Neural cell (in vitro differentiated cells): ENCODE results near the gene MOB3B. TPM values are rescaled to one million over a fixed set of nuclear protein-coding genes. Genes with fewer than 3 reads are reported as not detected.

ENCODE experiments used
- H2AFZ ChIP-seq: fragments of 200-600, 300-800 bp; sonication (generic), shearing (Covaris generic); 2 replicates; pipeline ENCODE4 v1.6.0; 2014; ENCODE audit warnings: low read depth, mild to moderate bottlenecking, antibody characterized with exemption, low read length, moderate library complexity
- H3F3A ChIP-seq: fragments of 200-600 bp; shearing (Covaris generic); 2 replicates; pipeline ENCODE4 v1.6.1; 2016; ENCODE audit warnings: mild to moderate bottlenecking, moderate library complexity, mixed read lengths, antibody characterized with exemption, low read length; ENCODE audit not compliant: insufficient read depth, poor library complexity, severe bottlenecking
- H3K27ac ChIP-seq: fragments of 200-600, 300-800 bp; sonication (generic), shearing (Covaris generic); 2 replicates; pipeline ENCODE4 v1.5.1; 2014; ENCODE audit warnings: mild to moderate bottlenecking, low read length, moderate library complexity
- H3K27me3 ChIP-seq: fragments of 300-800, 200-600 bp; sonication (generic), shearing (Covaris generic); 2 replicates; pipeline ENCODE4 v1.6.0; 2014; ENCODE audit warnings: mild to moderate bottlenecking, low read depth, low read length, moderate library complexity; ENCODE audit not compliant: insufficient read depth
- H3K36me3 ChIP-seq: fragments of 300-800, 200-600 bp; sonication (generic), shearing (Covaris generic); 2 replicates; pipeline ENCODE4 v1.5.1; 2014; ENCODE audit warnings: mild to moderate bottlenecking, antibody characterized with exemption, low read length, moderate library complexity; ENCODE audit not compliant: insufficient read depth
- H3K4me2 ChIP-seq: fragments of 300-800, 200-600 bp; sonication (generic), shearing (Covaris generic); 2 replicates; pipeline ENCODE4 v1.6.0; 2014; ENCODE audit warnings: mild to moderate bottlenecking, low read length
- H3K4me3 ChIP-seq: fragments of 300-800, 200-600 bp; sonication (generic), shearing (Covaris generic); 2 replicates; pipeline ENCODE4 v1.5.1; 2014; ENCODE audit warnings: mild to moderate bottlenecking, low read length, moderate library complexity
- H3K79me2 ChIP-seq: fragments of 200-600 bp; shearing (Covaris generic); replicated peaks from 2 replicates; pipeline ENCODE4 v1.6.0; 2014; ENCODE audit warnings: mild to moderate bottlenecking, low read length, moderate library complexity; ENCODE audit not compliant: insufficient read depth
- H3K9ac ChIP-seq: fragments of 300-800, 200-600 bp; sonication (generic), shearing (Covaris generic); 2 replicates; pipeline ENCODE4 v1.6.1; 2016; ENCODE audit warnings: mild to moderate bottlenecking, low read length, mixed read lengths
- H3K9me2 ChIP-seq: fragments of 200-600 bp; shearing (Covaris generic); 2 replicates; pipeline ENCODE4 v1.6.1; 2016; ENCODE audit warnings: mild to moderate bottlenecking, low read length, mixed read lengths; ENCODE audit not compliant: insufficient read depth
- H3K9me3 ChIP-seq: fragments of 200-600, 300-800 bp; sonication (generic), shearing (Covaris generic); 2 replicates; pipeline ENCODE4 v1.6.1; 2016; ENCODE audit warnings: mild to moderate bottlenecking, mixed run types, low read length, moderate library complexity, mixed read lengths
- H4K20me1 ChIP-seq: fragments of 200-600 bp; shearing (Covaris generic); 2 replicates; pipeline ENCODE4 v1.6.1; 2016; ENCODE audit warnings: mild to moderate bottlenecking, mixed run types; ENCODE audit not compliant: insufficient read depth
- CTCF ChIP-seq: fragments of 450-650 bp; IDR thresholded peaks from 2 replicates; pipeline ENCODE4 v1.5.1; 2014; ENCODE audit warnings: antibody characterized with exemption, mild to moderate bottlenecking, moderate library complexity; ENCODE audit not compliant: poor library complexity, severe bottlenecking
- EP300 ChIP-seq: fragments of 450-650 bp; conservative IDR thresholded peaks from 2 replicates; pipeline ENCODE4 v1.6.1; 2014; ENCODE audit warnings: antibody characterized with exemption, mild to moderate bottlenecking, moderate library complexity; ENCODE audit not compliant: poor library complexity, severe bottlenecking
- EZH2 ChIP-seq: fragments of 200-600, 300-800 bp; shearing (Covaris generic), sonication (generic); IDR thresholded peaks from 2 replicates; pipeline ENCODE4 v1.6.1; 2014; ENCODE audit warnings: antibody characterized with exemption, low read length, borderline replicate concordance, mild to moderate bottlenecking; ENCODE audit not compliant: insufficient read depth, poor library complexity, severe bottlenecking
- MXI1 ChIP-seq: fragments of 450-650 bp; conservative IDR thresholded peaks from 2 replicates; pipeline ENCODE4 v1.6.1; 2014; ENCODE audit warnings: antibody characterized with exemption, mild to moderate bottlenecking; ENCODE audit not compliant: poor library complexity, severe bottlenecking
- POLR2AphosphoS5 ChIP-seq: IDR thresholded peaks from 2 replicates; pipeline ENCODE4 v1.6.1; 2012
- RAD21 ChIP-seq: fragments of 450-650 bp; conservative IDR thresholded peaks from 2 replicates; pipeline ENCODE4 v1.6.1; 2014; ENCODE audit warnings: antibody characterized with exemption, mild to moderate bottlenecking, moderate library complexity
- REST ChIP-seq: IDR thresholded peaks from 2 replicates; pipeline ENCODE4 v1.6.1; 2012; ENCODE audit warnings: borderline replicate concordance
- SMC3 ChIP-seq: fragments of 450-650 bp; conservative IDR thresholded peaks from 2 replicates; pipeline ENCODE4 v1.6.1; 2014; ENCODE audit warnings: antibody characterized with exemption, mild to moderate bottlenecking, moderate library complexity; ENCODE audit not compliant: poor library complexity
- TAF1 ChIP-seq: IDR thresholded peaks from 2 replicates; pipeline ENCODE4 v1.6.1; 2012; ENCODE audit warnings: low read depth
- polyA plus RNA-seq: library from polyadenylated mRNA; depleted of rRNA; stranded (reverse); fragments of >200 nt; gene quantifications from 2 replicates; pipeline ENCODE4 v1.2.3, GENCODE V29; 2014

MOB3B gene
- polyA plus RNA-seq, 1 donor from 2014 or later, result 1.8 TPM

- Histone ChIP-seq H3K4me3 (no peak overlapping the region), H3K27ac (no peak overlapping the region), H4K20me1 (no peaks in the 10 kb centered on the region), H3K9ac (no peak overlapping the region), H3K27me3 (no peaks in the 10 kb centered on the region), H3K4me2 (no peak overlapping the region), H3K79me2 (no peaks in the 10 kb centered on the region), H2AFZ (no peak overlapping the region), H3K9me2 (no peaks in the 10 kb centered on the region), H3F3A (no peaks in the 10 kb centered on the region), H3K36me3 (no peaks in the 10 kb centered on the region), H3K9me3 (no peaks in the 10 kb centered on the region)
- TF ChIP-seq EZH2 (no peak), CTCF (no peak), RAD21 (no peak), EP300 (no peak), POLR2AphosphoS5 (no peak), MXI1 (no peak), REST (no peak), TAF1 (no peak), SMC3 (no peak)
Measured at GRCh38 chr9:27471366-27471765, 58.2 kb downstream of the MOB3B start.

- Histone ChIP-seq H3K79me2 (no peaks in the 10 kb centered on the region), H3K9ac (no peak overlapping the region), H3K27me3 (no peaks in the 10 kb centered on the region), H3K36me3 (no peaks in the 10 kb centered on the region), H3K9me2 (no peaks in the 10 kb centered on the region), H4K20me1 (no peaks in the 10 kb centered on the region), H3K9me3 (no peaks in the 10 kb centered on the region), H3K4me3 (no peak overlapping the region), H3K27ac (no peak overlapping the region), H3K4me2 (no peak overlapping the region), H3F3A (no peaks in the 10 kb centered on the region), H2AFZ (no peak overlapping the region)
- TF ChIP-seq EP300 (no peak), EZH2 (no peak), TAF1 (no peak), POLR2AphosphoS5 (no peak), REST (no peak), CTCF (no peak)
Measured at GRCh38 chr9:27470291-27470856, 59.2 kb downstream of the MOB3B start.
